Pancreas (tissue), 10 donors: ENCODE measurements around the gene EPHA4. TPM values are rescaled to one million over a fixed set of nuclear protein-coding genes. Genes with fewer than 3 reads are reported as not detected.
"Not testable (repeated sequence)": the region's sequence is repeated elsewhere in the genome, so short reads cannot be mapped to it uniquely, and the experiment has no call there.

Experiments used
- ATAC-seq, 4 donors: fragments of 200-7000 bp; cut with Tn5 transposase; one replicate each; pipeline versions ENCODE4 v1.8.0 to v1.9.1; 2020; ENCODE audit warnings: mild to moderate bottlenecking in 4 of 4, moderate library complexity in 4 of 4
- DNase-seq, 6 donors: peaks; one replicate each; pipeline ENCODE4 v3.0.0-alpha.2; 2020
- FAIRE-seq: peaks from 2 replicates; lab custom pipeline; 2012; peaks lifted over from hg19 to GRCh38; lab: Jason Lieb, UNC
- H3K27ac ChIP-seq, 4 donors: fragments of 200-600 bp; sonication (generic); 1 replicate in 3 of 4; 2 replicates in 1 of 4; pipeline versions ENCODE4 v1.5.0 to v1.8.0; 2020
- H3K27me3 ChIP-seq, 4 donors: fragments of 200-600 bp; one replicate each; pipeline ENCODE4 v1.8.0; 2021
- H3K36me3 ChIP-seq, 3 donors: fragments of 200-600 bp; sonication (generic) in 1 of 3; one replicate each; pipeline versions ENCODE4 v1.5.0 to v1.8.0; 2020 to 2021
- H3K4me1 ChIP-seq, 3 donors: fragments of 200-600 bp; one replicate each; pipeline ENCODE4 v1.8.0; 2021
- H3K4me3 ChIP-seq, 4 donors: fragments of 200-600 bp; sonication (generic) in 2 of 4; one replicate each; pipeline versions ENCODE4 v1.5.0 to v1.8.0; 2020 to 2021
- H3K9me3 ChIP-seq, 4 donors: fragments of 200-600 bp; one replicate each; pipeline ENCODE4 v1.8.0; 2021
- CTCF ChIP-seq, 4 donors: fragments of 200-600 bp; sonication (generic) in 3 of 4; IDR thresholded peaks; one replicate each; pipeline versions ENCODE4 v1.5.0 to v1.8.0; 2021; ENCODE audit warnings: antibody characterized with exemption in 4 of 4
- WGBS, 2 donors: extraction: QIAGEN DNeasy Blood & Tissue Kit; methylation state at CpG; one replicate each; pipeline ENCODE4 v1.1.7; 2013; 5-methylcytosine and 5-hydroxymethylcytosine counted together
- intact Hi-C, 3 donors: fragments of 100-400 bp; cut with DNase I; formaldehyde crosslinking; loops; one replicate each; pipeline versions ENCODE4 v1.11.1 to v1.14.2; 2022
- polyA plus RNA-seq, 2 donors: library from polyadenylated mRNA; stranded (reverse); fragments of 200-250 nt; gene quantifications; one replicate each; pipeline ENCODE4 v1.2.3, GENCODE V29; 2013
- total RNA-seq, 6 donors: library from RNA; stranded (reverse); fragmentation: NEBNext Ultra II Directional in 4 of 6; extraction: Animal tissue kit (Norgen Biotek cat#: 25700) in 4 of 6; gene quantifications; one replicate each; pipeline versions ENCODE4 v1.2.1 to v1.2.4, GENCODE V29; 2021 to 2023
- donor health status: healthy with polysubstance abuse.
- donor health status: DM: no; HTN: no; CAD: no; lungs with moderate emphysema.
- donor health status: DM: no; HTN: no; CAD: no.
- donor health status: control.
- donor health status: control.
- donor health status: Bipolar disorder and iron deficiency.
- donor health status: DM: yes; HTN: yes; CAD: no.
- donor health status: DM: no; HTN: no; CAD: no.
- donor health status: DM: no; HTN: no; CAD: no.
- donor health status: DM: yes; HTN: yes; CAD: no.

The EPHA4 gene
- total and polyA plus RNA-seq, 8 donors: 1.1 to 2.3 (median 1.4) TPM

- no peak for TF ChIP-seq CTCF (IDR thresholded peaks at IDR 0.05)
- no peak overlapping the region for H3K27ac ChIP-seq
- no peaks in the 10 kb centered on the region for H3K27me3 ChIP-seq
- intact Hi-C loops: no loop called here
- H3K36me3 ChIP-seq: no peaks in the 10 kb centered on the region
- no peak overlapping the region for H3K4me3 ChIP-seq
- no peaks in the 10 kb centered on the region for H3K4me1 ChIP-seq
- FAIRE-seq: no peak
- 69 to 77% methylated on average over 1 of the region's 1 CpG for WGBS, 2 donors
- no peaks in the 10 kb centered on the region for H3K9me3 ChIP-seq
- ATAC-seq: no peak
- no peak for DNase-seq
These were observed 56.2 kb downstream of the EPHA4 start for GRCh38 chr2:221515864-221516263.

DNA sequence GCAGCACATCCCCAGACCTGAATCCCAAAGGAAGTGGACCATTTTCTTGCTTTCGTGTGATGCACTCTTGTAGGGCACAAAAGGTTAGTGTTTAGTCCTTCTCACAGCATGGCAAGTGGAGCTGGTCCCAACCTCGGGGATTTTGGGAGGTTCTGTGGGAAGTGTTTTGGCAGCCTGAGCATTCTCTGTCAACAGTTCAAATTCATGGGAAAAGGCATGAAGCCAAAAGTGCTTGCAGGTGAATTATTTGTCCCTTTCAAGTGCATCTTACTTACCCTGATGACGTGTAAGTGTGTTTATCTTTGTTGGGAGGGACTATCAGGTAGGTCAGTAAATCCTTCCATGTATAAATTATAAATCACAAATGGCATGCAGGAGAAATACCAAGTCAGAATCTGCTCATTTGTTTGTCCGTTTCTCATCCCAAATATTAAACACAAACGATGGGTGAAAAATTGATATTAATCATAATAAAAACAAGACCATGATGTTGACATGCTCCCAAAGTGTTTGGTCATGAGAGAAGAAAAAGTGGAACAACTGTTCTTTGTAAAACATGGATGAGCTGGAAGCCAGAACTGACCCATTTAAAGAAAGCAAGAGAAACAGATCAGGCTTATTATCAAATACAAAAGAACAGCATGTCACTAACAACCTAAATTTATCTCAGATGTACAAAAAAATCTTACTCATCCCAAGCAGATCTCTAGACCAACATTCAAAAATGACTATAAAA, 57.6 kb downstream of the EPHA4 start:
- ATAC-seq: no peak
- Histone ChIP-seq H3K36me3 (no peaks in the 10 kb centered on the region), H3K27me3 (no peaks in the 10 kb centered on the region), H3K4me1 (no peaks in the 10 kb centered on the region), H3K4me3 (no peak overlapping the region), H3K9me3 (no peaks in the 10 kb centered on the region), H3K27ac (no peak overlapping the region)
- intact Hi-C loops: no loop called here
- TF ChIP-seq CTCF (IDR thresholded peaks at IDR 0.05): no peak
- DNase-seq: no peak
- WGBS, 2 donors: 42 to 45% methylated on average over 5 of the region's 5 CpGs
- FAIRE-seq: no peak

GRCh38 chr2:221513232-221513631, 58.9 kb downstream of the EPHA4 start:
- WGBS, 2 donors: 55 to 58% methylated on average over 5 of the region's 5 CpGs
- Histone ChIP-seq H3K36me3 (no peaks in the 10 kb centered on the region), H3K27ac (no peak overlapping the region), H3K9me3 (no peaks in the 10 kb centered on the region), H3K4me1 (no peaks in the 10 kb centered on the region), H3K4me3 (no peak overlapping the region), H3K27me3 (no peaks in the 10 kb centered on the region)
- ATAC-seq (no peak), DNase-seq (no peak), FAIRE-seq (no peak)
- intact Hi-C loops: no loop called here
- no peak for TF ChIP-seq CTCF (IDR thresholded peaks at IDR 0.05)

- ATAC-seq, H3K4me3 ChIP-seq, H3K9me3 ChIP-seq, intact Hi-C loops, H3K36me3 ChIP-seq, DNase-seq, H3K27me3 ChIP-seq, FAIRE-seq, H3K27ac ChIP-seq, H3K4me1 ChIP-seq: not testable (repeated sequence)
- WGBS, 2 donors: 76 to 82% methylated on average over 5 of the region's 5 CpGs
These were observed 60.8 kb downstream of the EPHA4 start for GRCh38 chr2:221511325-221511724.

- FAIRE-seq (no peak), DNase-seq (no peak), ATAC-seq (no peak)
- WGBS, 2 donors: 84 to 92% methylated on average over 2 of the region's 2 CpGs
- no peaks in the 10 kb centered on the region for H3K9me3 ChIP-seq
- intact Hi-C loops: no loop called here
- no peaks in the 10 kb centered on the region for H3K27me3 ChIP-seq
- no peaks in the 10 kb centered on the region for H3K4me1 ChIP-seq
- no peaks in the 10 kb centered on the region for H3K36me3 ChIP-seq
- no peak overlapping the region for H3K27ac ChIP-seq
- no peak overlapping the region for H3K4me3 ChIP-seq
- TF ChIP-seq CTCF (IDR thresholded peaks at IDR 0.05): no peak
These were observed 65.6 kb downstream of the EPHA4 start for GRCh38 chr2:221506469-221506868.
